Panc1 (cell line): ENCODE results near the gene CYCS.
"Not testable (repeated sequence)": the region's sequence is repeated elsewhere in the genome, so short reads cannot be mapped to it uniquely, and the experiment has no call there.

ENCODE experiments used
- POLR2AphosphoS5 ChIP-seq: IDR thresholded peaks from 2 replicates; pipeline ENCODE4 v1.6.1; 2012; ENCODE audit warnings: mild to moderate bottlenecking, low read depth, low read length, moderate library complexity
- SIN3A ChIP-seq: IDR thresholded peaks from 2 replicates; pipeline ENCODE4 v1.6.1; 2012; ENCODE audit warnings: low read depth, mild to moderate bottlenecking, low read length, moderate library complexity, borderline replicate concordance; ENCODE audit not compliant: insufficient read depth
- TCF7L2 ChIP-seq: IDR thresholded peaks from 2 replicates; pipeline ENCODE4 v1.6.1; 2011; ENCODE audit warnings: mild to moderate bottlenecking, low read depth, low read length, inconsistent platforms
- TF ChIP-seq, protein P1 (sequence below): fragments of 450-650 bp; IDR thresholded peaks from 2 replicates; pipeline ENCODE4 v1.5.1; 2017; ENCODE audit warnings: mild to moderate bottlenecking
- TF ChIP-seq, protein P2 (sequence below), 2 experiments: IDR thresholded peaks; 2 replicates each; pipeline ENCODE4 v1.6.1; 2011 to 2012; ENCODE audit warnings: low read depth in 2 of 2, control low read depth in 1 of 2, low read length in 1 of 2, mild to moderate bottlenecking in 1 of 2, moderate library complexity in 1 of 2; ENCODE audit not compliant: insufficient read depth in 1 of 2

DNA sequence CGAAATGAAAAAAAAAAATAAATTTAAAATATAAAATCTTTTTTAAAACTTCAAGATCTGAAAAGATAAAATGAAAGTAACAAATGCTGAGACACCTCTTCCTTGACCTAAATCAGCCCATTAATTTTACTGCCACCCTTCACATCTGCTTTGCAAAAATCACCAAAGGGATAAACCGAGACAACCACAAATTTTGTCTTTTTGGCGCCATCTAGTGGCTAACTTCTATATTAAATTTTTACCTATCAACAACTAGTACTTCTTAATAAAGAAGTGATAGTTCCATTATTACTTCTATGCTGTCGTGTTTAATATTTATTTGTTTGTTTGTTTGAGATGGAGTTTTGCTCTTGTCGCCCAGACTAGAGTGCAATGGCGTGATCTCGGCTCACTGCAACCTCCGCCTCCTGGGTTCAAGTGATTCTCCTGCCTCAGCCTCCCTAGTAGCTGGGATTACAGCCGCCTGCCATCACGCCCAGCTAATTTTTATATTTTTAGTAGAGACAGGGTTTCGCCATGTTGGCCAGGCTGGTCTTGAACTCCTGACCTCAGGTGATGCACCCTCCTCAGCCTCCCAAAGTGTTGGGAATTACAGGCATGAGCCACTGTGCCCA, 35.0 kb upstream of the CYCS start:
- TF ChIP-seq, protein P1, sequence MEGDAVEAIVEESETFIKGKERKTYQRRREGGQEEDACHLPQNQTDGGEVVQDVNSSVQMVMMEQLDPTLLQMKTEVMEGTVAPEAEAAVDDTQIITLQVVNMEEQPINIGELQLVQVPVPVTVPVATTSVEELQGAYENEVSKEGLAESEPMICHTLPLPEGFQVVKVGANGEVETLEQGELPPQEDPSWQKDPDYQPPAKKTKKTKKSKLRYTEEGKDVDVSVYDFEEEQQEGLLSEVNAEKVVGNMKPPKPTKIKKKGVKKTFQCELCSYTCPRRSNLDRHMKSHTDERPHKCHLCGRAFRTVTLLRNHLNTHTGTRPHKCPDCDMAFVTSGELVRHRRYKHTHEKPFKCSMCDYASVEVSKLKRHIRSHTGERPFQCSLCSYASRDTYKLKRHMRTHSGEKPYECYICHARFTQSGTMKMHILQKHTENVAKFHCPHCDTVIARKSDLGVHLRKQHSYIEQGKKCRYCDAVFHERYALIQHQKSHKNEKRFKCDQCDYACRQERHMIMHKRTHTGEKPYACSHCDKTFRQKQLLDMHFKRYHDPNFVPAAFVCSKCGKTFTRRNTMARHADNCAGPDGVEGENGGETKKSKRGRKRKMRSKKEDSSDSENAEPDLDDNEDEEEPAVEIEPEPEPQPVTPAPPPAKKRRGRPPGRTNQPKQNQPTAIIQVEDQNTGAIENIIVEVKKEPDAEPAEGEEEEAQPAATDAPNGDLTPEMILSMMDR = peak; percentile 67
- TF ChIP-seq, protein P2, sequence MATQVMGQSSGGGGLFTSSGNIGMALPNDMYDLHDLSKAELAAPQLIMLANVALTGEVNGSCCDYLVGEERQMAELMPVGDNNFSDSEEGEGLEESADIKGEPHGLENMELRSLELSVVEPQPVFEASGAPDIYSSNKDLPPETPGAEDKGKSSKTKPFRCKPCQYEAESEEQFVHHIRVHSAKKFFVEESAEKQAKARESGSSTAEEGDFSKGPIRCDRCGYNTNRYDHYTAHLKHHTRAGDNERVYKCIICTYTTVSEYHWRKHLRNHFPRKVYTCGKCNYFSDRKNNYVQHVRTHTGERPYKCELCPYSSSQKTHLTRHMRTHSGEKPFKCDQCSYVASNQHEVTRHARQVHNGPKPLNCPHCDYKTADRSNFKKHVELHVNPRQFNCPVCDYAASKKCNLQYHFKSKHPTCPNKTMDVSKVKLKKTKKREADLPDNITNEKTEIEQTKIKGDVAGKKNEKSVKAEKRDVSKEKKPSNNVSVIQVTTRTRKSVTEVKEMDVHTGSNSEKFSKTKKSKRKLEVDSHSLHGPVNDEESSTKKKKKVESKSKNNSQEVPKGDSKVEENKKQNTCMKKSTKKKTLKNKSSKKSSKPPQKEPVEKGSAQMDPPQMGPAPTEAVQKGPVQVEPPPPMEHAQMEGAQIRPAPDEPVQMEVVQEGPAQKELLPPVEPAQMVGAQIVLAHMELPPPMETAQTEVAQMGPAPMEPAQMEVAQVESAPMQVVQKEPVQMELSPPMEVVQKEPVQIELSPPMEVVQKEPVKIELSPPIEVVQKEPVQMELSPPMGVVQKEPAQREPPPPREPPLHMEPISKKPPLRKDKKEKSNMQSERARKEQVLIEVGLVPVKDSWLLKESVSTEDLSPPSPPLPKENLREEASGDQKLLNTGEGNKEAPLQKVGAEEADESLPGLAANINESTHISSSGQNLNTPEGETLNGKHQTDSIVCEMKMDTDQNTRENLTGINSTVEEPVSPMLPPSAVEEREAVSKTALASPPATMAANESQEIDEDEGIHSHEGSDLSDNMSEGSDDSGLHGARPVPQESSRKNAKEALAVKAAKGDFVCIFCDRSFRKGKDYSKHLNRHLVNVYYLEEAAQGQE (IDR thresholded peaks at IDR 0.05; ENCODE audit: insufficient read depth in 1 of 2, low read depth in 2 of 2, low read length in 1 of 2) = not testable (repeated sequence)
- TF ChIP-seq POLR2AphosphoS5, TCF7L2, SIN3A: not testable (repeated sequence)
